Measurements from ENCODE around the gene COL12A1. TPM values are rescaled to one million over a fixed set of nuclear protein-coding genes. Genes with fewer than 3 reads are reported as not detected.

Gene COL12A1
- total RNA-seq, 1 experiment from 2014 or later: 9.5 TPM

- TF ChIP-seq CTCF (conservative IDR thresholded peaks at IDR 0.05; ENCODE audit: low read depth, low read length): no peak
- TF ChIP-seq EZH2 (IDR thresholded peaks at IDR 0.05; ENCODE audit: borderline replicate concordance, low read depth, low read length, poor library complexity, severe bottlenecking): no peak
- ChIA-PET CTCF (no interaction called here), POLR2A (ENCODE audit: low non-redundant PET) (no interaction called here)
- BruUV-seq (replicated peaks): no TSS peak
- Histone ChIP-seq H3K4me3 (ENCODE audit: low read depth, low read length, poor library complexity, severe bottlenecking) (no peak overlapping the region), H3K4me1 (ENCODE audit: insufficient read depth, low read length, poor library complexity, severe bottlenecking) (peaks cover 9% of the 10 kb centered on the region), H3K27me3 (replicated peaks; ENCODE audit: insufficient read depth, low read depth, low read length, poor library complexity) (no peaks in the 10 kb centered on the region), H3K9me3 (ENCODE audit: low read depth, low read length, poor library complexity, severe bottlenecking) (no peaks in the 10 kb centered on the region), H3K27ac (ENCODE audit: low read depth, low read length, poor library complexity, severe bottlenecking) (no peak overlapping the region), H3K36me3 (ENCODE audit: insufficient read depth, low read length, poor library complexity, severe bottlenecking) (no peaks in the 10 kb centered on the region)
- no peak for DNase-seq (ENCODE audit: low spot score)
- intact Hi-C loops (cut with micrococcal nuclease; ENCODE audit: unreplicated experiment): no loop called here
These were observed 97.9 kb downstream of the COL12A1 start for GRCh38 chr6:75107913-75108312.

GRCh38 chr6:75106426-75106825 lies 99.4 kb downstream of the COL12A1 start:
- Histone ChIP-seq H3K27me3 (replicated peaks; ENCODE audit: insufficient read depth, low read depth, low read length, poor library complexity) (no peaks in the 10 kb centered on the region), H3K36me3 (ENCODE audit: insufficient read depth, low read length, poor library complexity, severe bottlenecking) (no peaks in the 10 kb centered on the region), H3K4me3 (ENCODE audit: low read depth, low read length, poor library complexity, severe bottlenecking) (no peak overlapping the region), H3K9me3 (ENCODE audit: low read depth, low read length, poor library complexity, severe bottlenecking) (no peaks in the 10 kb centered on the region), H3K27ac (ENCODE audit: low read depth, low read length, poor library complexity, severe bottlenecking) (no peak overlapping the region), H3K4me1 (ENCODE audit: insufficient read depth, low read length, poor library complexity, severe bottlenecking) (peaks cover 9% of the 10 kb centered on the region)
- no TSS peak for BruUV-seq (replicated peaks)
- POLR2A ChIA-PET (ENCODE audit: low non-redundant PET): no interaction called here
- no peak for DNase-seq (ENCODE audit: low spot score)
- intact Hi-C loops (cut with micrococcal nuclease; ENCODE audit: unreplicated experiment): no loop called here
- CTCF ChIA-PET: no interaction called here
- TF ChIP-seq EZH2 (IDR thresholded peaks at IDR 0.05; ENCODE audit: borderline replicate concordance, low read depth, low read length, poor library complexity, severe bottlenecking) (no peak), CTCF (conservative IDR thresholded peaks at IDR 0.05; ENCODE audit: low read depth, low read length) (no peak)

GRCh38 chr6:75103431-75103830 lies 102.4 kb downstream of the COL12A1 start:
- Histone ChIP-seq H3K27ac (ENCODE audit: low read depth, low read length, poor library complexity, severe bottlenecking) (no peak overlapping the region), H3K9me3 (ENCODE audit: low read depth, low read length, poor library complexity, severe bottlenecking) (no peaks in the 10 kb centered on the region), H3K4me3 (ENCODE audit: low read depth, low read length, poor library complexity, severe bottlenecking) (no peak overlapping the region), H3K27me3 (replicated peaks; ENCODE audit: insufficient read depth, low read depth, low read length, poor library complexity) (no peaks in the 10 kb centered on the region), H3K36me3 (ENCODE audit: insufficient read depth, low read length, poor library complexity, severe bottlenecking) (no peaks in the 10 kb centered on the region), H3K4me1 (ENCODE audit: insufficient read depth, low read length, poor library complexity, severe bottlenecking) (peaks cover 17% of the 10 kb centered on the region)
- ChIA-PET CTCF (no interaction called here), POLR2A (ENCODE audit: low non-redundant PET) (no interaction called here)
- DNase-seq (ENCODE audit: low spot score): no peak
- no TSS peak for BruUV-seq (replicated peaks)
- intact Hi-C loops (cut with micrococcal nuclease; ENCODE audit: unreplicated experiment): no loop called here
- no peak for TF ChIP-seq CTCF (conservative IDR thresholded peaks at IDR 0.05; ENCODE audit: low read depth, low read length)
- TF ChIP-seq EZH2 (IDR thresholded peaks at IDR 0.05; ENCODE audit: borderline replicate concordance, low read depth, low read length, poor library complexity, severe bottlenecking): no peak
